ENCODE results near the gene AHRR.
A peak's percentile ranks its signal among the peaks of the same experiment; 100 is the strongest.

Gene AHRR

DNA sequence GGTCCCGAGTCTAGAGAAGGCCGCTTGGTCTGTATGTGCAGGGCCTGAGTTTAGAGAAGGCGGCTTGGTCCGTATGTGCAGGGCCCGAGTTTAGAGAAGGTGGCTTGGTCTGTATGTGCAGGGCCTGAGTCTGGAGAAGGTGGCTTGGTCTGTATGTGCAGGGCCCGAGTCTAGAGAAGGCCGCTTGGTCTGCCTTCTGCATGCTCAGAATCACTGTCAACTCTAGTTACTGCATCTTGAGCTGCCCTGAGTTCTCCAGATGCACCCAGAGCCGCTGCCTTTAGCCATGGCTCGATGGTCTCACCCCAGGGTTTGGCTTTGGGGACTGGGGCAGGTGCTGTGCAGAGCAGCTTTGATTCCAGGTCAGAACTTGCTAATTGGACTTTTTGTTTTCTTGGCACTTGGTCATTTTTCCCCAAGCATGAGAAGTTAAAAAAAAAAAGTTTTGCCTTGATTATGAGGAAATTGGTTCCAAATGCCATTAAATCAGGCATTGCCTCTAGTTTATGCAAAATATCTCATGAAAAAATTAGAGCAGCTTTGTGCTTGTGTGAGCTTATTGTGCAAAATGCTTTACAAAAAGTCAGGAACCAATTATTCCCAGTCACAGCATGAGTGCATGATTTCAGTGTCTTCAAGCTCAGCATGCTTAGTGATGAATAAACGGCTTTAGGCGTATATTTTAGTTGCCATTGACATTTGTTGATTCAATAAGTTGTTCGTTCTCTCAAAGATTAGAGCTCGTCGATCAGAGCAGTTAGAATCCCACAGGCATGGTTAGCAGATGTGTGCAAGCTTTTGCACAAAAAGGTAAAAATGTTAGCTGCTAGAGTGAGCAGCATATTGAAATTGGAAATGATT is 96.0 kb downstream of the AHRR start:
- DNase-seq = no peak

DNA sequence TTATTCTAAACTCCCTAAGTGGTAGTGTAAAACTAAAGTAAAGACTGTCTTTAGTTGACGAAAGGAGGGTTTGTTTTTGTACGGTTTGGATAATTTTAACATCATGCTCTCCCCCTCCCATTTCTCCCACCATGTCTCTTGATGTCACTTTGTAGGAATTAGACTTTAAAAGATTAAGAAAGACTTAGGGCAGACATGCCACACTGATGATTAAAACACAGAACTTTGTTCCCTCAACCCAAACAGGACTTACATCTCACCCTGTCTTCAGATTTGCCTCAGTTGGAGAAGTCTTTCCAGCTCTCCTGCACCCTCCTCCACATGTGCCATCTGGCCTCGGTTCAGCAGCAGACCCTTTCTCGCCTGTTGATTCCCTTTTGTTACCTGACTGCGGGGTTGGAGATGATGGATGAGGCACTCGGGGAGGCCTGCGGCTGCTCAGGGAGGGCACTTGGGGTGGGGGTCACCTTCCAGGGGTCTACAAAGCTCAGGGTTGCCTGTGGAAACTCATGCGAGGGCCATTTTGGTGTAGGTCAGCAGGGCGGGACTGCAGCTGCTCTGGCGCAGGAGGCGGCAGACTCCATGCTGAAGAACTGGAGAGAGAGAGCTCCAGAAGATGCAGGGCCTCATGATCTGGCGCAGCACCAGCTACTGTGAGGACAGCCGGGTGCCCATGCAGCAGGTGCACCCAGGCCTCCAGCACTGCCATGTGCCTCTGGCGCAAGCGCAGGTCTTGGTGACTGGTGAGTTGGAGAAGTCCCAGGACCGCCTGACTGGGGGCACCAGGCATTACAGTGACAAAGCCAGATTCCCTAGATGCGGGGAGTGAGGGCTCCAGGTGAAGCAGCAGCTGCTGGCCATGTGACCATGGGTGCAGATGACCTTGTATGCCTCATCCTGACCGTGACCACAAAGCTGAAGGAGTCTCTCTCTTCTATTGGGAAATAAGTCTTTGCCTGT is 96.9 kb downstream of the AHRR start:
- no peak for DNase-seq

DNA sequence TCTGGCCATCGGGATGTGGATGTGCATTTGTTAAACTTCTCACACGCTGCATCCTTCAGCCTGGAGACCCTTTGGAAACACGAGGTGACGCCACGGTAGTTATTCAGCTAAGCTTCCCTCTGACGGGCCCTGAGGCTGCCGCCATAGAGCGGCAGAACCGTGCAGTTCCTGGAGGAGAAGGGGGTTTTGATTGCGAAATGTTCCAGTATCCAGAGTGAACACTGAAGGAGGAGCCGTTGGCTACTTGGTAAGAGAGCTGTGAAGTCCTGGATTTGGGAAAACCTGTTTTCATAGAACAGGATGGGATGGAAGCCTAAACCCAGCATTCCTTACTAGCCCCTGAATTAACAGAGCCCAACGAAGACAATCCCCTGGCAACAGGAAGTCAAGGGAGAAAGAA is 98.5 kb downstream of the AHRR start:
- no peak for DNase-seq

DNA sequence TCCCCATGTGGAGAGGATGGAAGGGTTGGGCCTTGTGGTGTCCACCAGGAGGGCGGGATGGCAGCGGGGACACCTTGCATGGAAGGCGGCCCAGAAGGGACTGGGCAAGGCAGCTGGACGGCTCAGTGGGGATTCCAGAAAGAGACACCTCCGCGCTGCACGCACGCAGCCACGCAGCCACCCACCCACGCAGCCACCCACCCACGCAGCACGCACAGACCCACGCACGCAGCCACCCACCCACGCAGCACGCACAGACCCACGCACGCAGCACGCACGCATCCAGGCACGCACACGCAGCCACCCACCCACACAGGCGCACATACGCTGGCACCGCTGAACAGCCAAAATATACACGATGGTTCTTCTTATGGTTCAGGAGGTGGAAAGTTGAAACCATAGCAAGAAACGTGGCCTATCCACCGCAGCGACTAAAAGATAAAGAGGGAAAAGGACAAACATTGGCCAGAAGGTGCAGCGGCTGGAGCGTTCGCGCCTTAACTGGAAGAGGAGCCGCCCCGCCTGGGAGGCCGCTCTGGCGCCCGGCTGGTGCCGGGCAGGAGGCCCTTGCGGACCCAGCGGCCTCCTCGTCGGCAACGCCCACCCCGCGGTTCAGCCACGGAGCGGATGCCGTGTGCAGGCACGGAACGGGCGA is 99.2 kb downstream of the AHRR start:
- no peak for DNase-seq

DNA sequence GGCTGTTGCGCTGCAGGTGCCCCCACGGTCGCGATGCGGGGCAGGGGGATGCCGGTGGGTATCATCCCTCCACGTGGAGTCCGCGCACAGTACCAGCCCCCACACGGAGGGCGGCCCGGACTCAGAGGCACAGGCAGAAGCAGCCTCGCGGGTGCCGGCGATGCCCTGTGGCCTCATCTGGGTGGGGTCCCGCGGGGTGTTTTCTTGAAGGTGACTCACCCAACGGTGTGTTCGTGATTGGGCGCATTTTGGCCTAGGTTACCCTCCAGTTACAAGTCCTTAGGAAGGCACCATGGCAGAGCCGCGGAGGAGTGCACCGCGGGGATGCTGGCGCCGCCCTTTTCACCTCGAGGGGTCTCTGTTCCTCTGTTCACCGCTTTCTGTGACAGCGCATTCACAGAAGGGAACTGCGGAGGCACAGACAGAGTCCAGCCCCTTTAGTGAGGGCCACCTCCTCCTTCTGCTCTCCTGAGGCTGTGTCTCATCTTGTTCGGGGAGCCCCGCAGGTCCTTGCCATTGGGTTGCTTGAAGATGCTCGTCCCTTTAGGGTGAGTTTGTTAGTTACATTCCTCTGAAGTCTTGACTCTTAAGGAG is 99.9 kb downstream of the AHRR start:
- DNase-seq = no peak

DNA sequence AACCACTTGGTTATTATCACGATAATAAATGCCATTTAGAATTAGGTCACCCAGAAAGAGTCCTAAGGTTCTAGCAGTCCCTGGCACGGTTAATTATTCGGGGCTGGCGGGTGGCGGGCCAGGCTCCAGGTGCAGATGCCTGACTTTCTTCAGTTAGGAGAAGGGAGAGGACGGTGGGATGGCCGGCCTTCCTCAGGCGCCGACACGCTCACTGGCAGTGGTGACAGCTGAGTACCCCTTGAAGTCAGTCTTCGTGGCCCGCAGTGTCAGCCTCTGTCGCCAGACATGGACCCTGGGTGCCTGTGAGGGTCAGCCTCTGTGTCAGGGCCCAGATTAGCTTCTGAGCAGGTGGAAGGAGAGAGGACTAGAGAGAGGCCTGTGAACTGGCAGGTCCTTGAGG is 100.4 kb downstream of the AHRR start:
- no peak for DNase-seq

DNA sequence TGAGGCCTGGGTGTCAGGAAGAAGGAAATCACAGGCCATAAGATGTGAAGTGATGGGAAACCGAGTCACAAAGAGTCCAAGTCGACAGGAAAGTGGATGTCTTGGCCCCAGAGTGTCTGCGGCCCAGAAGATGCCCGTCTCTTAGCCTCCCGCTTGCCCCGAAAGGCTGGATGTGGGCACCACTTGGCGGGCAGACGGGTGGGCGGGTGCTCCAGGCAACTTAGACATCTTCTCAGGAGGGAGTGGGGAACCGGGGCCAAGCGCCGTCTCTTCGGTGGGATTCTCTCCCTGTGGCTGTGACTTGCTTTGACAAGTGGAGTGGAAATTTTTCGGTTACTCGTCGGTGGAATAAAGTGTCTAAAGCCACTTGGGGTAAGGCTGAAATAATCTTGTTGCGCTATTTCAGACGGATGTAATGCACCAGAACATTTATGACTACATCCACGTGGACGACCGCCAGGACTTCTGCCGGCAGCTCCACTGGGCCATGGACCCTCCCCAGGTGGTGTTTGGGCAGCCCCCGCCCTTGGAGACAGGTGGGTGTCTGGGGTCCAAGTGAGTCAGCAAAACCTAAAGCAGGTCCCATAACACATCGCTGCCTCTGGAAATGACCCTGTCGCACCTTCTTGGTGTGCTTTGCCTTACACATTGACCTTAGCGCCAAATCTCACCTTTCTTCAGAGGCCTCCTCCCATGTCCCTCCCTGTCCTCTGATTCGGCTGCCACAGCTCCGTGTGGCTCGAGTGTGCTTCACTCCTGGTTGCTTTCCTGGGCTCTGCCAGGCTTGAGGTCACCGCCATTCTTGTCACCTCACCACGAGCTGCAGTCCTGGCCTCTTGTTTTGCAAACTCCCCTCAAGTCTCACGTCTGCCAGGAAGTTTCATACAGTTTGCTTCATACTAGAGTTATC is 101.1 kb downstream of the AHRR start:
- no peak for DNase-seq

DNA sequence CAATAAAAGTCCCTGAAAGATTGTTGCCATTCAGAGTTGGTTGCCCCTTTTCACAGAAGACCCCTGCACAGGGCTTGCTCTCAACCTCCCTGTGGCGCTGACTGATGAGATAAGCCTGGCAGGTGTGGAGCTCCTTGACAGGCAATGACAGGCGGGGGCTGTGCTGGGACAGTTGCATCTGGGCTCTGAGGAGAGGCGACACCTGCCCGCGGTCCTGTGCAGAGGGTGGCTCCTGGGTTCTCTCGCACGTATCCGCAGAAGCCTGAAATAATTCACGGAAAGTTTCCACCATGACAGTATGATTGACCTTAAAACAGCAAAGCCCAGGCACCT is 101.7 kb downstream of the AHRR start:
- DNase-seq = no peak

DNA sequence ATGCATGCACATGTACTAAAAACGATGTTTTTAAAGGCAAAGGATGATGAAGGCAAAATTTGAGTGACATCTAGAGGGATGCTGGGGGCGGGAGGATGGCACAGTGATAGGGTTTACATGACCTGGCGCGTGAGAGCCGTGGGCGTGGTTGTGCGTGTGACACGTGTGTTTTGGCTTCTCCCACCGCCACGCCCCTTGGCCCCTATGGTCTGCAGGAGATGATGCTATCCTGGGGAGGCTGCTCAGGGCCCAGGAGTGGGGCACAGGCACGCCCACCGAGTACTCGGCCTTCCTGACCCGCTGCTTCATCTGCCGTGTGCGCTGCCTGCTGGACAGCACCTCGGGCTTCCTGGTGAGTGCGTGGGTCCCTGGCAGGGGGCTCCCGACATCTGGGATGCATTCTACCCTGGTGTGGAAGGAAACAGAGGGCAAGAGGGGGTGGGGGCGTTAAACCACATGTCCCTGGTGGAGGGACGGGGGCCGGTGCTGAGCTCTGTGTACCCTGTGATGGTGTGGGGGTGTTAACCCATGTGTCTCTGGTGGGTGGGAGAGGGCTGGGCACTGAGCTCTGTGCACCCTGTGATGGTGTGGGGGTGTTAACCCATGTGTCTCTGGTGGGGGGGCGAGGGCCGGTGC is 102.2 kb downstream of the AHRR start:
- DNase-seq = no peak

DNA sequence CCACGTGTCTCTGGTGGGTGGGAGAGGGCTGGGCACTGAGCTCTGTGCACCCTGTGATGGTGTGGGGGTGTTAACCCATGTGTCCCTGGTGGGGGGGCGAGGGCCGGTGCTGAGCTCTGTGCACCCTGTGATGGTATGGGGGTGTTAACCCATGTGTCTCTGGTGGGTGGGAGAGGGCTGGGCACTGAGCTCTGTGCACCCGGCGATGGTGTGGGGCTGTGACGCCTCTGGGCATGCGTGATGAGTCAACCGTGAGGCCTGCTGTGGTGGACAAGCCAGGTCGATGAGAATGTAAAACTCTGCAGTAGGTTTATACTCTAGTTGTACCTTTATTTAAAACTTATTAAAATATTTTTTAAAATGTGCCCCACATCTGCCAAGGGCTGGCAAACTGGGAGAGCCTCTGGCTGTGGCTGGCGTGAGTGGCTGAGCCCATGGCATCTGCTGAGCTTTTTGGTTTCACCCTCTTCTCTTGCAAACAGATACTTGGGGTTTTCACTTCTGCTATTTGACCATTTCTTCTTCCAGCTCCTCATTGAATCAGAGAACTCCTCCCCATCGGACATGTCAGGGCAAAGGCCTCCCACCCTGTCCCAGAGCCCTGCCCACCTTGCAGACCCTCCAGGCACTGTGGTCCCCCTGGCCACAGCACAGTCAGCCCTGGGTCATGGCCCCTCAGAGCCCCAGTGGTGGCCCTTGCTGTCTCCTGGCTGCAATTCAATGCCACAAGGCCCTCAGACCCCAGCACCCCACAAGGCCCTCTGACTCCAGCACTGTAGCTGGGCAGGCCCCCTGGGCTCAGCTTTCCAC is 103.0 kb downstream of the AHRR start:
- no peak for DNase-seq

DNA sequence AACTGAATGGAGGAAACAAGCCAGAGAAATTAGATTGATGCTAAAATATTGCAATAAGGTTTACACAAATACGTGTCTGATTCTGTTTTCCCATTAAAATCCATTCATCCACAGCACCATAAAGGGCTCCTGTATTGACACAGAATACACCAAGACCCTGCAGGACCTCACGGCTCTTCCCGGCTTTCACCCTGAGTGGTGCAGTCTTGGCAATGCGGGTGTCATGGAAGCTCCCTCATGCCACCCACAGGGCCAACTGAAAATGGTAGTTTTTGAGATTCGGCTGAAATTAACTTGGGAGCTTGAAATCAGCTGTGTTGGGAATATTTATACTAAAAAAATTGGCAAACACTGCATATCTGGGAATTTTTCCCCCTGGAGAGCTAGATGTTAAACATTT is 104.2 kb downstream of the AHRR start:
- DNase-seq = no peak

DNA sequence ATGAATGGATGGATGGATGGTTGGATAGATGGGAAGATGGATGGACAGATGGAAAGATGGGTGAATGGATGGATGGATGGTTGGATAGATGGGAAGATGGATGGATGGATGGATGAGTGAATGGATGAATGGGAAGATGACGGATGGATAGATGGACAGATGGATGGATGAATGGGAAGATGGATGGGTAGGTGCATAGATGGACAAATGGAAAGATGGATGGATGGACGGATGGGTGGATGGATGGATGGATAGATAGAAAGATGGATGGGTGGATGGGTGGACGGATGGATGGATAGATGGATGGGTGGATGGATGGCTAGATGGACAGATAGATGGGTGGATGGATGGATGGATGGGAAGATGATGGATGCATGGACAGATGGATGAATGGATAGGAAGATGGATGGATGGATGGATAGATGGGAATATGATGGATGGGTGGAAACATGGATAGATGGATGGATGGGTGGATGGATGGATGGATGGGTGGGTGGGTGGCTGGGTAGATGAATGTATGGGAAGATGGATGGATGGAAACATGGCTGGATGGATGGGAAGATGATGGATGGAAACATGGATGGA is 105.0 kb downstream of the AHRR start:
- DNase-seq = no peak

DNA sequence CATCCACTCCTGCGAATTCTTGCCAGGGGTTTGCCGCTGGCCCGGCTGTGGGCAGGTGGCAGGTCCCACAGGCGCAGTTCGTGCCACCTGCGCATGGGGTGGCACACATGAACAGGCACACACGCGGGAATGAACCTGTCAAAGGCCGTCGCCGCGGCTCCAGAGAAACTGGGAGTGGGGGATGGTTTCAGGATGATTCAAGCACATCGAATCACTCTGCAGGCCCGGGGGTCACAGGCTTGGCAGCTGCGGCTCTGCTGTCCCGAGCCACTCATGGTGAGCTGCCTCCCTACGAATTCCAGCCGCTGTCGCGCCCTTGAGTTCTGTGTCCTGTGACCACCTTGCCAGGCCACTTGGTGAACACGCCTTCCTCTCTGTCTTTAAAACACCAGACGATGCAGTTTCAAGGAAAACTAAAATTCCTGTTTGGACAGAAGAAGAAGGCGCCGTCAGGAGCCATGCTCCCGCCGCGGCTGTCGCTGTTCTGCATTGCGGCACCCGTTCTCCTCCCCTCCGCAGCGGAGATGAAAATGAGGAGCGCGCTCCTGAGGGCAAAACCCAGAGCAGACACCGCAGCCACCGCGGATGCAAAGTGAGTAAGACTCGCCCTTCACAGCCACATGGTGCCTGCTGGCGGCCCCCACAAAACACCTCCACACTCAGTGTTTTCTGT is 106.0 kb downstream of the AHRR start:
- peak; percentile 41 for DNase-seq

DNA sequence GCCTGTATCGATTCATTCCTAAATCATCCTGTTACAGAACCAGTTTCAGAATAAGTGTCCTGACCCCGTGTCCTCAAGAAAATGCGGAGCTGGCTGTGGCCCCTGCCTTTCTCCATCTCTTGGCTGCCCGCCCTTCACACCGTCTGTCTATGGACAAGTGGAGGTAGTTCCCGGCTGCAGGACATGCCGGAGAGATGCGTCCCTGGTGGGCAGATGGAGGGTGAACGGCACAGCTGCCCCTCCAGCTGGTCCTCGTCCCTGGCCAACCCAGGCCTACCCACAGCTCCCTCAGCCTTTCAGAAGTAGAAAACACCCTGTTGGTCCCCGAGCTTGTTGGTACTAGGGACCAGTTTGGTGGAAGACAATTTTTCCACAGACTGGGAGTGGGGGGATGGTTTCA is 106.7 kb downstream of the AHRR start:
- no peak for DNase-seq

DNA sequence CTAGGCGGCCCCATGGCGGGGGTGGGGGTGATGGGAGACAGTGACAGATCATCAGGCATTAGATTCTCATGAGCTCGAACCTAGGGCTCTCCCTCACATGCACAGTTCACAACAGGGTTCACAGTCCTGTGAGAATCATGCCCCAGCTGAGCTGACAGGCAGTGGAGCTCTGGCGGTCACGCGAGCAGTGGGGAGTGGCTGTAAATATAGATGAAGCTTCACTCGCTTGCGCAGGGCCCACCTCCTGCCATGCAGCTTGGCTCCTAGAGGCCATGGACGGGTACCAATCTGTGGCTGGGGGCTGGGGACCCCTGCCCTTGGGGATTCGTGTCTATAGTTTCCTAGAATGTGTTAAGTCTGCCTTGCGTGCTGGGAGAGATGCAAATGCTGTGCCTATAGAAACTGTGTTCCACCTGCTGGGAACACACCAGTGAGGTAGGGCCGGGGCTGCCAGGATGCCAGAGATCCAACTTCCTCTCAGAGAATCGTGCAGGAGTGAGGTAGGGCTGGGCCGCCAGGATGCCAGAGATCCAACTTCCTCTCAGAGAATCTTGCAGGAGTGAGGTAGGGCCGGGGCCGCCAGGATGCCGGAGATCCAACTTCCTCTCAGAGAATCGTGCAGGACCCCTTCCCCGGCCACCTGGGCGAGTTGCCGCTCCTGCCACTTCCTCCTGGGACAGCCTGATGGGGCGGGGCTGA is 107.4 kb downstream of the AHRR start:
- DNase-seq = peak; percentile 47

DNA sequence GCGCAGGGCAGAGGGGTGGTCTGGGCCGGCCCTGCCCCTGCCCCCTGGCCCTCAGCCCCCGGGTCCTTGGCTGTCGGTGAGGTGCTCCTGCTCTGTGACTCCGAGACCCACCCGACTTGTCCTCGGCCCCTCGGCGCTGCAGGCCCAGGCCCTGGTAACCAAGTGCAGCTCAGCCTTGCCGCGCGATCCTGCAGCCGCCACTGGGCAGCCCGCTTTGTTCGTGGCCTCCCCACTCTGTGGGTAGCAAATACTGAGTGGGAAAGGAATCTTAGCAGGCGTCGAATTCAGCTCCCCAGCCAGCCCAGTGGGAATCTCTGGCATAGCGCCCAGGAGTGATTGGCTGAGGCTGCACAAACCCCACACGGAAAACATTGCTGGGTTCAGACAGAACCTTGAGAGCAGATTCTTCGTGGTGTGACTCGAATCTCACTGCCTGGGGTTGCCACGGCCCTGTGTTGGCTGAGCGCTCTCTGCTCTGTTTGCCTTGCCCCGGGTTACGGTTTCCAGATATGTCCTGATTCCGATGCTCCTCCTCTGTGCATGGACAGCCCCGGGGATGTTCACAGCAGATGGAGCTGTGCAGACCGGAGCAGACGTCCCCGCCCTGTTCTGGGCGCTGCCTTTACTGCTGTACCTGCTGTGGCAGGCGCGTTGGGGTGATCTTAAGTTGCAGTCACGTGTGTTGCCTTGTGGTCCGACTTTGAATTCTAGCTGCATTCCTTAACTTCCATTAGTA is 108.1 kb downstream of the AHRR start:
- peak; percentile 43 for DNase-seq

DNA sequence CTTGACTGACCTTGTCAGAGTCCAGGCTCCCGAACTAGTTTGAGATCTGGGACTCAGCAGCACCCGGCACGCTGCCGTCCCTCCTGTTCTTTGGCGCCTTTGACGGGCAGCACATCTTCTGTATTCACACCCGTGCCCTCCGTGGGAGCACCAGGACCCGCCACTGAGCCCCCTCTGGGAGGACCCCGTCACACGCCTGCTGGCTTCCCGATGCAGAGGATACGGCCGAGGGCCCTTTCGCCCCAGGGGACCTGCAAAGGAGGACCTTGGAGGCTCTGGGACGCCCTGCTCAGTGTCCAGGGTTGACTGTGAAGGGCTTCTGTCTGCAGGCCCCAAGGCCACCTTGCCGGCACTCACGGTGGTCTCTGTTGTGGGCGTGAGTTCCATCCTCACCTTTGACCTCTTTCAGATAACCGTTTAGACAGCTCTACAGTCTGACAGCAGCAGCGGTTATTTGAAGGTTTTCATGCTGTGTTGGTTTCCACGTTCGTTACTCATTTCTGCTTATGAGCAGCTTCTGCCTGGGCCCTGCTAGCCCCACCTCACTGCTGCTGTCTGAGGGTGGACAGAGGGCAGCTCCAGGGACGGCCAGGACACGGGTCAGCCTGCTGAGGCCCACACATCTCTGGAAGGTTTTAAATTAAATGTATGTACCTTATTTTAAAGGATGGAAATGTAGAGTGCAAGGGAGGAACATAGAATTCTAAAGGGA is 108.9 kb downstream of the AHRR start:
- DNase-seq = peak; percentile 39
